ENCODE data around the gene SLC23A2. TPM values are rescaled to one million over a fixed set of nuclear protein-coding genes. Genes with fewer than 3 reads are reported as not detected.

SLC23A2 gene
- total RNA-seq, 1 donor: 14.2 TPM

DNA sequence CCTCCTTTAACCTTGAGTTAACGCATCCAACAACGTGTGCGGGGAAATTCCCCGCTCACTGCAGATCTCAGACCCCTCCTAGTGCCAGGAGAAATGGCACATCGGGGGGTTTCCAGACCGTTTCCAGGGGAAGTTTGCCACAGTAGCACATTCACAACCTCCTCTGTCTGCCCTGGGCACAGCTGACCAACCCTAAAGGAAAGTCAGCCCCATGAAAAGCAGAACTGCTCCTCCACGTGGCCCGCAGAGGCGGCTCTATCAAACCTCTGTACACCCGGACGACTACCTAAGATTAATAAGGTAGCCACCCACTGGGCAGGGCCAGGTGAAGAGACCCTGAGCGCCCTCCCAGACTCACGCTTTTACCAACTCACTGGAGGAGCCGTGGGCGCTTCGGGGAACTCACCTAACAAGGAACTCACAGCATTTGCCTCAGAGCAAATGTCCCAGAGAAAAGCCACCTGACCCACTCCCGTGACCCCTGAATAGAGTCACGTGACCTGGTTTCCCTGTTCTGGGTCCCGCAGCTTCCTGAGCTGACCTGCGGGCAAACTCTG is 186.5 kb downstream of the SLC23A2 start:
- DNase-seq (ENCODE audit: low read depth): no peak
- TF ChIP-seq, protein P1, sequence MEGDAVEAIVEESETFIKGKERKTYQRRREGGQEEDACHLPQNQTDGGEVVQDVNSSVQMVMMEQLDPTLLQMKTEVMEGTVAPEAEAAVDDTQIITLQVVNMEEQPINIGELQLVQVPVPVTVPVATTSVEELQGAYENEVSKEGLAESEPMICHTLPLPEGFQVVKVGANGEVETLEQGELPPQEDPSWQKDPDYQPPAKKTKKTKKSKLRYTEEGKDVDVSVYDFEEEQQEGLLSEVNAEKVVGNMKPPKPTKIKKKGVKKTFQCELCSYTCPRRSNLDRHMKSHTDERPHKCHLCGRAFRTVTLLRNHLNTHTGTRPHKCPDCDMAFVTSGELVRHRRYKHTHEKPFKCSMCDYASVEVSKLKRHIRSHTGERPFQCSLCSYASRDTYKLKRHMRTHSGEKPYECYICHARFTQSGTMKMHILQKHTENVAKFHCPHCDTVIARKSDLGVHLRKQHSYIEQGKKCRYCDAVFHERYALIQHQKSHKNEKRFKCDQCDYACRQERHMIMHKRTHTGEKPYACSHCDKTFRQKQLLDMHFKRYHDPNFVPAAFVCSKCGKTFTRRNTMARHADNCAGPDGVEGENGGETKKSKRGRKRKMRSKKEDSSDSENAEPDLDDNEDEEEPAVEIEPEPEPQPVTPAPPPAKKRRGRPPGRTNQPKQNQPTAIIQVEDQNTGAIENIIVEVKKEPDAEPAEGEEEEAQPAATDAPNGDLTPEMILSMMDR (IDR thresholded peaks at IDR 0.05; ENCODE audit: insufficient read depth, low read depth, low read length): no peak
- no peak overlapping the region for H3K4me3 ChIP-seq (ENCODE audit: low read depth, low read length)

DNA sequence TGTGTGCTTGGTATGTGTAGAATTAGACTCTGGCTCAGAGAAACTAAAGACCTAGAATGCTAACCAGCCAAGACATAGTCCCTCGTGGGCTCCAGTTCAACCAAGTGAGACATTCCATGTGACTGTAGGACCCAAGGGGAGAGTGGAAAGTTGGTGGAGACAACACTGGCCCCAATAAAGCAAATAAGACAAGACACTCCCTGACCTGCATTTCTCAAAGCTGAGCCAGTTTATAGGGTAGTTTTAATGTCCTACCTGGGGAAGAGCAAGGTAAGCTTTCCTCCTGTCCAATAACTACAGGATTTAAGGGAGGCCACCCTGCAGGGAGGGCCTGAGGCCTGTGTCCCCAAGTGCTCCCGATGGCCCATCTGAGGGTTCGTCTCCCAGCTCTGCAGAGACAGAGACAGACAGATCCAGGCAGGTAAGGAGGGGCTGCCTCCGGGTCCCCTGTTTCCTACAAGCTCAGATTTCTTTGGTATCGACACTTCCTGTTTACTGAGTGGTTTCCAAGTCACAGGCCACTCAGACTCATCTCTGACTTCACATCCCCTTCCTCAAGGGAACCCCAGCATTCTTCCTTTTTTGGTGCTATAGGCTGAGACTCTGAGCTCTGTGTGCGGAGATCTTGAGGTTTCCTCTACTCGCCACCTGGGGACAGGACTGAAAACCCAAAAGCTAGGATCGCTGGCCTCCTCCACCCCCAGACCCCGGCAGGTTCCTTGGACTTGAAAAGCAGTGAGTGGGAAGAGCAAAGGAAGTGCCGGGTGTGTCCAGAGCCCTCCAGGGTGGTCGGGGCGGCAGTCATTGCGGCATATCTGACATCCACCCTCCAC is 187.2 kb downstream of the SLC23A2 start:
- H3K4me3 ChIP-seq (ENCODE audit: low read depth, low read length): no peak overlapping the region
- no peak for DNase-seq (ENCODE audit: low read depth)
- TF ChIP-seq, protein P1 (IDR thresholded peaks at IDR 0.05; ENCODE audit: insufficient read depth, low read depth, low read length): no peak

DNA sequence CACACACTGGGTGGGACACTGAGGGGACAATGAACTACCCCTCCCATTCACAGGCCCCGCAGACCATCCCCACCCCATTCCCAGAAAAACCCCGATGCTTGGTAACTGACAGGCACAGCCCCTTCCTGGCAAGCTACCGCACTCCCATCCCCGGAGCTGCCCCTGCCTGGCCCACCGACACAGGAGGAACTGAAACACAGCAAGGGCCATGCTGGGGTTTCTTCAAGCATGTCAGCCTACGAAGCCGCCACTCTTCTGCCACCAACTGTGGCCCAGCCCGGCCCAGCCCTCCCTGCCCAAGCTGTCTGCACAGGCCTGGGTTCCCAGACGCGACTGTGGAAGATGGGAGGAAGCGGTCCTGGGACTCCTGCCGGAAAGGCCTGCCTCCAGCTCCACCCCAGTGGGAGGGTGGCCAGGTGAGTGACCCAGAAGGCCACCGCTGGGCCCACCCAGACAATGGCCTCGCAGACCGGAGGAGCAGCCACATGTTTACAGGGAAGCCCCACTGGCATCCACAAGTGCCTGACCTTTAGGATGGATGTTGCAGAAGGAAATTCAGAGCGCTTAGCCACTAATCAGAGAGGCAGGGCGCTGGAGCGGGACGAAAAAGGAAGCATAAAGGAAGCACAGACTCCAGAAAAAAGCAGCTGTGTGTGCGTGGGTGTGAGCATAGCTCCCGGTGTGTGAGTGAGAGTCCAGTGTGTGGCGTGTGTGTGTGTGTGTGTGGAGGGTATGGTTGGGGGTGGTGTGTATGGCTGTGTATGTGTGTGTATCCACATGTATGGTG is 188.0 kb downstream of the SLC23A2 start:
- DNase-seq (ENCODE audit: low read depth): no peak
- H3K4me3 ChIP-seq (ENCODE audit: low read depth, low read length): no peak overlapping the region
- TF ChIP-seq, protein P1 (IDR thresholded peaks at IDR 0.05; ENCODE audit: insufficient read depth, low read depth, low read length): no peak

DNA sequence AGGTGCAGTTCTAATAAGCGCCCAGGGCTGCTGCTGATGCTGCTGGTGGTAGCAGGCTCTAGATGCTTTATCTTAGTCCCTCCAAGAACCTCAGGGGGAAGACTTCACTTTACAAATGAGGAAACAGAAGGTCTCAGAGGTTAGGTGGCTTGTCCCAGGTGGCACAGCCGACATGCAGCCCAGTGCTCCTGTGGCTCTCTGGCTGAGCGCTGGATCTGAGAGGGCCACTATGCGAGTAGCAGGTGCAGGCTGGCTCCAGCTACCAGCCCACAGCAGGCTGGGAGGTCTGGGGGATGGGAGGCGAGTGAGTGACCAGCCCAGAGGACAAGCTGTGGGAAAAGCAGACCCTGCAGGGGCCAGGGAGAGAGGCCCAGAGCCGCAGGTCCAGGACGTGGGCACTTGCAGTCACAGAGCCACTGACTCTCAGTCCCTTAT is 188.7 kb downstream of the SLC23A2 start:
- TF ChIP-seq, protein P1 (IDR thresholded peaks at IDR 0.05; ENCODE audit: insufficient read depth, low read depth, low read length): no peak
- H3K4me3 ChIP-seq (ENCODE audit: low read depth, low read length): no peak overlapping the region
- DNase-seq (ENCODE audit: low read depth): no peak

DNA sequence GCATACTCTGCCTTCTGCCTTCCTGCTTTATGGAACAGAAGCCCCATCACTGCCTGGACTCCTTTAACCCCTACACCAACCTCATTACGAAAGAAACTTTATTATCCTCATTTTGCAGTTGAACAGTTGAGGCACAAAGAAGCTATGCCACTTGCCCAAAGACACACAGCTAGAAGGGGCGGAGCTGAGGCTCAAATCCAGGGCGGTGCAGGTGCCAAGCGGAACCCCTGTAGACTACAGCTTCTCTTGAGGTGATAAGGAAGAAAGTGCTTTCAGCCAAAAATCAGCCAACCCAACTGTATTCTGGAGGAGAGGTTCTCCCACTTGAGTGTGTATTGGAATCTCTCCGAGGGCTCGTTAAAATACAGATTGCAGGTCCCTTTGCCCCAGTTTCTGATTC is 189.1 kb downstream of the SLC23A2 start:
- DNase-seq (ENCODE audit: low read depth): no peak
- TF ChIP-seq, protein P1 (IDR thresholded peaks at IDR 0.05; ENCODE audit: insufficient read depth, low read depth, low read length): no peak
- H3K4me3 ChIP-seq (ENCODE audit: low read depth, low read length): no peak overlapping the region

DNA sequence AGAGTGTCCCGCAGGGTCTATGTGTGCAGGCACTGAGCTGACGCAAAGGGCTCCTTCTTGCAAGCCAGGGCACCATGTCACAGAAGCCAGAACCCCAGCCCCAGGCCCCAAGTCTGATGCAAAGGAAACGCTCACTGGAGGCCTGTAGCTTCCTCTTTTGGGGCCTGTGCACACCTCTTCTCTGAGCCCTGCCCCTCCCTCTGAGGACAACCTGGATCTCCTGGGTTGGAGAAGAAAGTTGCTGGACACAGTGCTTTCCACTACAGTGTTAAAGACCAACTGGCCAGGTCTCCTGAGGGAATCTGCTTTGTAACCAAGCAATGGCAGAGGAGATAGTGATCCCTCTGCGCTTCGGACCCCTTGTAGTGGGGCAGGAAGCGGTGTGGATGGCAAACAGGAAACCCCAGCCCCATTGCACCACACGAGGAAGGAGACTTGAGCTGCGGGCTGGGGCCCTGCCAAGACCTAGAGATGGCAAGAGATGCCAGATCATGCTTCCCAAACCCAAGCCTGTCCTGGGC is 189.6 kb downstream of the SLC23A2 start:
- H3K4me3 ChIP-seq (ENCODE audit: low read depth, low read length): no peak overlapping the region
- TF ChIP-seq, protein P1 (IDR thresholded peaks at IDR 0.05; ENCODE audit: insufficient read depth, low read depth, low read length): no peak
- no peak for DNase-seq (ENCODE audit: low read depth)

All from fibroblast of villous mesenchyme (primary cell).